IMR-90 (cell line): ENCODE measurements around the gene ABAT. TPM values are rescaled to one million over a fixed set of nuclear protein-coding genes. Genes with fewer than 3 reads are reported as not detected.

Experiments used
- ATAC-seq: fragments of 200-7000 bp; cut with Tn5 transposase; 2 replicates; pipeline ENCODE4 v1.9.1; 2020; ENCODE audit warnings: low read depth, mild to moderate bottlenecking, moderate library complexity
- BruUV-seq: library from RNA; stranded (reverse); fragments of 400-500 nt; replicated peaks from 2 replicates; lab custom pipeline; 2021; lab: Mats Ljungman, UMichigan
- CTCF ChIA-PET: fragments of 300-600 bp; formaldehyde crosslinking; extraction: SDS; loops from one replicate; lab custom pipeline; 2021; ENCODE audit warnings: antibody characterized with exemption; lab: Yijun Ruan, JAX
- POLR2A ChIA-PET: fragments of 300-600 bp; sonication (Branson Sonifier 250); formaldehyde crosslinking; loops from one replicate; lab custom pipeline; 2022; ENCODE audit warnings: antibody characterized with exemption; ENCODE audit not compliant: unreplicated experiment; lab: Charles Lee
- DNase-seq: peaks from one replicate; pipeline ENCODE4 v3.0.0; 2013
- H2AFZ ChIP-seq: replicated peaks from 2 replicates; pipeline ENCODE3; 2013; ENCODE audit warnings: low read length, mild to moderate bottlenecking; ENCODE audit not compliant: poor library complexity
- H2AK5ac ChIP-seq: 2 replicates; pipeline ENCODE4 v1.6.1; 2013; ENCODE audit warnings: low read depth, low read length, inconsistent platforms
- H2AK9ac ChIP-seq: replicated peaks from 2 replicates; pipeline ENCODE3; 2013; ENCODE audit warnings: mild to moderate bottlenecking, low read depth, low read length, moderate library complexity; ENCODE audit not compliant: poor library complexity
- H2BK120ac ChIP-seq: 2 replicates; pipeline ENCODE4 v1.6.1; 2013; ENCODE audit warnings: low read depth, low read length, inconsistent platforms
- H2BK15ac ChIP-seq: 3 replicates; pipeline ENCODE4 v1.6.1; 2013; ENCODE audit warnings: low read depth, low read length, inconsistent platforms
- H2BK20ac ChIP-seq: 2 replicates; pipeline ENCODE4 v1.6.1; 2013; ENCODE audit warnings: low read depth, mild to moderate bottlenecking, inconsistent platforms, low read length, moderate library complexity
- H2BK5ac ChIP-seq: 2 replicates; pipeline ENCODE4 v1.6.1; 2013; ENCODE audit warnings: mild to moderate bottlenecking, low read depth, low read length, inconsistent platforms; ENCODE audit not compliant: poor library complexity, severe bottlenecking
- H3K14ac ChIP-seq: replicated peaks from 2 replicates; pipeline ENCODE4 v1.6.1; 2013; ENCODE audit warnings: low read depth, low read length, inconsistent platforms
- H3K18ac ChIP-seq: 2 replicates; pipeline ENCODE4 v1.6.1; 2013; ENCODE audit warnings: low read depth, low read length, control low read depth
- H3K23ac ChIP-seq: 2 replicates; pipeline ENCODE4 v1.6.1; 2013; ENCODE audit warnings: low read depth, low read length, inconsistent platforms
- H3K27ac ChIP-seq: 2 replicates; pipeline ENCODE4 v1.5.1; 2013; ENCODE audit warnings: mild to moderate bottlenecking, control low read depth, low read length; ENCODE audit not compliant: insufficient read depth
- H3K27me3 ChIP-seq: 2 replicates; pipeline ENCODE4 v1.6.1; 2013; ENCODE audit warnings: low read length; ENCODE audit not compliant: control insufficient read depth, insufficient read depth
- H3K36me3 ChIP-seq: 2 replicates; pipeline ENCODE4 v1.6.1; 2013; ENCODE audit warnings: low read length, mixed read lengths; ENCODE audit not compliant: control insufficient read depth, insufficient read depth
- H3K4ac ChIP-seq: 2 replicates; pipeline ENCODE4 v1.6.1; 2013; ENCODE audit warnings: low read depth, low read length, inconsistent platforms
- H3K4me1 ChIP-seq: 2 replicates; pipeline ENCODE4 v1.6.1; 2013; ENCODE audit warnings: low read length, mixed read lengths; ENCODE audit not compliant: control insufficient read depth, insufficient read depth
- H3K4me2 ChIP-seq: 2 replicates; pipeline ENCODE4 v1.6.1; 2013; ENCODE audit warnings: low read depth, mild to moderate bottlenecking, control low read depth, low read length, moderate library complexity
- H3K4me3 ChIP-seq: 2 replicates; pipeline ENCODE4 v1.5.1; 2013; ENCODE audit warnings: low read depth, mild to moderate bottlenecking, control low read depth, low read length, moderate library complexity; ENCODE audit not compliant: insufficient read depth
- H3K56ac ChIP-seq: 2 replicates; pipeline ENCODE4 v1.6.1; 2013; ENCODE audit warnings: low read length, inconsistent platforms; ENCODE audit not compliant: insufficient read depth; ENCODE audit errors: extremely low read depth
- H3K79me1 ChIP-seq, 2 experiments: 2 replicates each; pipeline ENCODE4 v1.6.1; 2013; ENCODE audit warnings: low read length in 2 of 2, inconsistent platforms in 1 of 2, low read depth in 1 of 2
- H3K9ac ChIP-seq: 2 replicates; pipeline ENCODE4 v1.6.1; 2013; ENCODE audit warnings: low read depth, low read length, control low read depth
- H3K9me1 ChIP-seq: 2 replicates; pipeline ENCODE4 v1.6.1; 2013; ENCODE audit warnings: low read length, inconsistent platforms; ENCODE audit not compliant: insufficient read depth
- H3K9me3 ChIP-seq: 2 replicates; pipeline ENCODE4 v1.6.1; 2013; ENCODE audit warnings: low read length; ENCODE audit not compliant: control insufficient read depth, insufficient read depth
- H4K20me1 ChIP-seq: 2 replicates; pipeline ENCODE4 v1.6.1; 2013; ENCODE audit warnings: low read length, inconsistent platforms; ENCODE audit not compliant: insufficient read depth
- H4K5ac ChIP-seq: 2 replicates; pipeline ENCODE4 v1.6.1; 2013; ENCODE audit warnings: mild to moderate bottlenecking, low read depth, low read length, control low read depth
- H4K8ac ChIP-seq, 2 experiments: 2 replicates each; pipeline ENCODE4 v1.6.1; 2013; ENCODE audit warnings: low read depth in 2 of 2, low read length in 2 of 2, control low read depth in 1 of 2, inconsistent platforms in 1 of 2
- H4K91ac ChIP-seq: 2 replicates; pipeline ENCODE4 v1.6.1; 2013; ENCODE audit warnings: low read depth, low read length, inconsistent platforms; ENCODE audit not compliant: insufficient read depth
- CHD1 ChIP-seq: IDR thresholded peaks from 2 replicates; pipeline ENCODE4 v1.6.1; 2012; ENCODE audit warnings: low read depth, low read length, improper control_type of control experiment
- CTCF ChIP-seq: conservative IDR thresholded peaks from 2 replicates; pipeline ENCODE4 v1.5.1; 2012; ENCODE audit warnings: mild to moderate bottlenecking, low read depth, low read length, improper control_type of control experiment
- RAD21 ChIP-seq: IDR thresholded peaks from 2 replicates; pipeline ENCODE4 v1.6.1; 2012; ENCODE audit warnings: low read length, improper control_type of control experiment
- WGBS, 2 experiments: methylation state at CpG; one replicate each; pipeline versions ENCODE4 v1.1.5 to v1.1.7; 2013; ENCODE audit warnings: missing lambda C conversion rate in 2 of 2; ENCODE audit not compliant: insufficient read length in 1 of 2; ENCODE audit errors: extremely low coverage in 2 of 2; 5-methylcytosine and 5-hydroxymethylcytosine counted together
- dilution Hi-C: fragments of 300-500 bp; cut with HindIII; formaldehyde crosslinking; loops from one replicate; pipeline ENCODE4 v1.14.3; 2018; ENCODE audit warnings: low sequenced_read_pairs; ENCODE audit not compliant: unreplicated experiment
- in situ Hi-C: fragments of 300-500 bp; cut with MboI; formaldehyde crosslinking; loops from 3 replicates; pipeline ENCODE4 v1.14.3; 2019; ENCODE audit warnings: low sequenced_read_pairs, inconsistent platforms, mixed read lengths
- intact Hi-C: fragments of 100-400 bp; cut with micrococcal nuclease; formaldehyde crosslinking; loops from 2 replicates; pipeline ENCODE4 v1.10.0; 2022
- polyA plus RNA-seq, 3 experiments: library from polyadenylated mRNA; depleted of rRNA; stranded (reverse); fragments of >200 nt; gene quantifications; 2 replicates each; pipeline ENCODE4 v1.2.3, GENCODE V29; 2012; ENCODE audit warnings: low replicate concordance in 1 of 3
- total RNA-seq: library from RNA; depleted of rRNA; stranded (reverse); fragments of >200 nt; gene quantifications from 2 replicates; pipeline ENCODE4 v1.2.3, GENCODE V29; 2012

The ABAT gene
- total and polyA plus RNA-seq, 2 of the 4 experiments (the other 2 are of a cell fraction) = 4.5 to 6.9 TPM

GRCh38 chr16:8669481-8669880 lies 4.9 kb upstream of the ABAT start:
- Histone ChIP-seq H3K79me1 (no peaks in the 10 kb centered on the region), H3K27me3 (no peaks in the 10 kb centered on the region; the same call in none of the 2 replicates), H3K14ac (no peak overlapping the region), H3K4ac (no peak overlapping the region), H3K23ac (no peak overlapping the region), H3K4me3 (no peak overlapping the region), H3K9me3 (no peaks in the 10 kb centered on the region), H3K4me2 (no peak overlapping the region), H3K4me1 (no peaks in the 10 kb centered on the region; the same call in 1 of the 2 replicates), H3K36me3 (no peaks in the 10 kb centered on the region), H2AFZ (no peak overlapping the region), H2BK20ac (no peak overlapping the region), H4K8ac (no peak overlapping the region), H2BK15ac (no peak overlapping the region), H3K9ac (no peak overlapping the region), H2AK5ac (no peak overlapping the region), H3K9me1 (no peaks in the 10 kb centered on the region), H2AK9ac (no peak overlapping the region), H3K56ac (no peak overlapping the region), H3K18ac (no peak overlapping the region), H2BK5ac (no peak overlapping the region), H3K27ac (no peak overlapping the region), H4K5ac (no peak overlapping the region), H2BK120ac (no peak overlapping the region), H4K91ac (no peak overlapping the region), H4K20me1 (no peaks in the 10 kb centered on the region)
- TF ChIP-seq CHD1 (no peak), RAD21 (no peak), CTCF (no peak)
- ChIA-PET CTCF (no interaction called here), POLR2A (no interaction called here)
- intact Hi-C loops (no loop called here), in situ Hi-C loops (loop anchor here (5.0 to 25.0 kb wide), 3 partner anchors 123 to 468 kb away; no protein-coding TSS in a partner anchor), dilution Hi-C loops (no loop called here)
- 80% methylated on average over 1 of the region's 1 CpG; no CpG with 5 or more reads in 1 of the 2 experiments for WGBS, 2 experiments
- DNase-seq = no peak
- BruUV-seq = no TSS peak
- no peak for ATAC-seq
